Adrenal gland (tissue), 5 donors: ENCODE measurements around the gene ZNF597.
A peak's percentile ranks its signal among the peaks of the same experiment; 100 is the strongest.

Source experiments
- POLR2A ChIP-seq, 2 donors: fragments of 450-650 bp; IDR thresholded peaks; one replicate each; pipeline ENCODE4 v1.6.1; 2017; ENCODE audit warnings: antibody characterized with exemption in 2 of 2, mild to moderate bottlenecking in 2 of 2, moderate library complexity in 1 of 2
- TF ChIP-seq, protein P1 (sequence below), 6 experiments: fragments of 450-650 bp in 4 of 6; fragments of 200-600 bp in 2 of 6; sonication (generic) in 1 of 6; IDR thresholded peaks; 1 replicate in 5 of 6; 2 replicates in 1 of 6; pipeline versions ENCODE4 v1.5.1 to v1.8.0; 2016 to 2021; ENCODE audit warnings: antibody characterized with exemption in 6 of 6, mild to moderate bottlenecking in 2 of 6, moderate library complexity in 1 of 6
- donor health status: DM: no; HTN: no; CAD: no.

DNA sequence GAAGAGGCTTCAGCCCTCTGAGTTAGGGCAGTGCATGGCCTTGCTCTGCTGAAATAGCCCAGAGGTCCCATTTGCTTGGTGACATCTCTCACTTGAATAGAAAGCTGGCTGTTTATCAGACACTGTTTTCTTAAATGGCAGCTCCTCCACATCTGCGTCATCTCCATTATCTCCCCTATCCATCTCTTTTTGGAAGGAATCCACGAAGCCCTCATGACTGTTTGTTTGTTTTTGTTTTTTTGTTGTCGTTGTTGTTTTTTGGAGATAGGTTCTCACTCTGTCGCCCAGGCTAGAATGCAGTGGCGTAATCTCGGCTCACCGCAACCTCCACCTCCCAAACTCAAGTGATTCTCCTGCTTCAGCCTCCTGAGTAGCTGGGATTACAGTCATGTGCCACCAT lies 16.8 kb upstream of the ZNF597 start:
- TF ChIP-seq, protein P1, sequence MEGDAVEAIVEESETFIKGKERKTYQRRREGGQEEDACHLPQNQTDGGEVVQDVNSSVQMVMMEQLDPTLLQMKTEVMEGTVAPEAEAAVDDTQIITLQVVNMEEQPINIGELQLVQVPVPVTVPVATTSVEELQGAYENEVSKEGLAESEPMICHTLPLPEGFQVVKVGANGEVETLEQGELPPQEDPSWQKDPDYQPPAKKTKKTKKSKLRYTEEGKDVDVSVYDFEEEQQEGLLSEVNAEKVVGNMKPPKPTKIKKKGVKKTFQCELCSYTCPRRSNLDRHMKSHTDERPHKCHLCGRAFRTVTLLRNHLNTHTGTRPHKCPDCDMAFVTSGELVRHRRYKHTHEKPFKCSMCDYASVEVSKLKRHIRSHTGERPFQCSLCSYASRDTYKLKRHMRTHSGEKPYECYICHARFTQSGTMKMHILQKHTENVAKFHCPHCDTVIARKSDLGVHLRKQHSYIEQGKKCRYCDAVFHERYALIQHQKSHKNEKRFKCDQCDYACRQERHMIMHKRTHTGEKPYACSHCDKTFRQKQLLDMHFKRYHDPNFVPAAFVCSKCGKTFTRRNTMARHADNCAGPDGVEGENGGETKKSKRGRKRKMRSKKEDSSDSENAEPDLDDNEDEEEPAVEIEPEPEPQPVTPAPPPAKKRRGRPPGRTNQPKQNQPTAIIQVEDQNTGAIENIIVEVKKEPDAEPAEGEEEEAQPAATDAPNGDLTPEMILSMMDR (IDR thresholded peaks at IDR 0.05), result no peak
- peak in 1 of 2 donors; percentile 43 for TF ChIP-seq POLR2A (IDR thresholded peaks at IDR 0.05)
